Small intestine (tissue), 7 donors: ENCODE measurements around the gene PDCD1. TPM values are rescaled to one million over a fixed set of nuclear protein-coding genes. Genes with fewer than 3 reads are reported as not detected.
"Not testable (repeated sequence)": the region's sequence is repeated elsewhere in the genome, so short reads cannot be mapped to it uniquely, and the experiment has no call there.

Source experiments
- DNase-seq, 2 donors: peaks; one replicate each; pipeline versions ENCODE4 v3.0.0 to v3.0.0-alpha.2; 2013
- FAIRE-seq: peaks from 2 replicates; lab custom pipeline; 2012; peaks lifted over from hg19 to GRCh38; lab: Jason Lieb, UNC
- H3K27ac ChIP-seq, 3 donors: one replicate each; pipeline ENCODE4 v1.5.1; 2013; ENCODE audit warnings: low read length in 2 of 3, mild to moderate bottlenecking in 2 of 3, control low read depth in 1 of 3, inconsistent platforms in 1 of 3, low read depth in 1 of 3, moderate library complexity in 1 of 3
- H3K27me3 ChIP-seq, 3 donors: one replicate each; pipeline ENCODE4 v1.6.1; 2013; ENCODE audit warnings: low read length in 3 of 3, inconsistent platforms in 1 of 3; ENCODE audit not compliant: control insufficient read depth in 3 of 3, insufficient read depth in 3 of 3
- H3K36me3 ChIP-seq, 3 donors: one replicate each; pipeline ENCODE4 v1.6.1; 2013; ENCODE audit warnings: low read length in 3 of 3, inconsistent platforms in 1 of 3, low read depth in 1 of 3, mild to moderate bottlenecking in 1 of 3, moderate library complexity in 1 of 3; ENCODE audit not compliant: control insufficient read depth in 3 of 3, insufficient read depth in 2 of 3
- H3K4me1 ChIP-seq, 3 donors: one replicate each; pipeline ENCODE4 v1.6.1; 2013; ENCODE audit warnings: low read length in 2 of 3, inconsistent platforms in 1 of 3, low read depth in 1 of 3, mild to moderate bottlenecking in 1 of 3, moderate library complexity in 1 of 3; ENCODE audit not compliant: control insufficient read depth in 3 of 3, insufficient read depth in 2 of 3
- H3K4me3 ChIP-seq, 3 donors: one replicate each; pipeline ENCODE4 v1.5.1; 2013; ENCODE audit warnings: low read length in 3 of 3, control low read depth in 1 of 3, inconsistent platforms in 1 of 3, low read depth in 1 of 3, mild to moderate bottlenecking in 1 of 3, moderate library complexity in 1 of 3
- H3K9me3 ChIP-seq, 2 donors: one replicate each; pipeline ENCODE4 v1.6.1; 2013; ENCODE audit warnings: low read depth in 1 of 2, low read length in 1 of 2; ENCODE audit not compliant: control insufficient read depth in 2 of 2, insufficient read depth in 1 of 2
- WGBS, 3 donors: extraction: QIAGEN DNeasy Blood & Tissue Kit; methylation state at CpG; one replicate each; pipeline ENCODE4 v1.1.7; 2013; 5-methylcytosine and 5-hydroxymethylcytosine counted together
- polyA plus RNA-seq, 4 donors: library from polyadenylated mRNA; stranded (reverse) in 3 of 4; unstranded in 1 of 4; fragments of 200-250 nt in 3 of 4; fragments of 120-200 nt in 1 of 4; gene quantifications; one replicate each; pipeline versions ENCODE4 v1.2.1 to v1.2.3, GENCODE V29; 2013
- donor health status: healthy with polysubstance abuse.
- donor health status: control.
- donor health status: control.
- donor health status: Bipolar disorder and iron deficiency.
- donor health status: healthy.

PDCD1 gene
- polyA plus RNA-seq, 4 donors, result 0.27 to 1.2 (median 0.27) TPM; not detected in 1

DNA sequence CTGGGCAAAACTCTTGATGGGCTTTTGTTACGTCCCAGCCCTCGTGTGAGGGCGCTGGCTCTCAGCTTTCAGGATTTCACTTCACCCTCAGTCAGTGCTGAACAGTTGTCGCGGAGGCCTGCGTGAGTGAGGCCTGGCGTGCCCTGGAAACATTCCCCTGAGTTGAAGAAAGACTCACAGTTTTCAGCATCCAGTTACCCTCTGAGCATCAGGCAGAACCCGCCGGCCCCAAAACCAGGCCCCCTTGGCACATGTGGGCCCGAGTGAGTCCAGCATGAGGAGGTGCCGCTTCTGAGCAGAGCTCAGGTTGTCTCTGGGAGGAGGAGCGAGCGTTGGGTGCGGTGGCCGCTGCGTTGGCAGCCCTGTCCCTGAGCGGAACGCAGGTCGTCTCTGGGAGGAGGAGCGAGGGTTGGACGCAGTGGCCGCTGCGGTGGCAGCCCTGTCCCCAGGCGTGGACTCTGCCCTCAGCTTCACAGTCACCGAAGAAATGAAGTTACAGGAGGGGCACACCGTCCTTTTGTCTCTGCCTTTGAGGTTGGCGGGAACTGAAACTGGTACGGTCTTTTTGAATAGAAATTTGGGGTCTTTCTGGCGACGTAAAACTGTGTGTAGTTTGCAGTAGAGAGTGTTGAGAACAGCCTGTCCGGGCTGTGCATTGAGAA is 49.8 kb downstream of the PDCD1 start, which contains the start of gene NEU4:
Gene NEU4, plus strand, starts transcription at position 473 of the 662 bp plus-strand sequence. CDS start 5,292 bp downstream, outside the sequence.
- peak within 1 kb of the TSS in 1 of 3 donors; percentile 71 for H3K4me3 ChIP-seq

DNA sequence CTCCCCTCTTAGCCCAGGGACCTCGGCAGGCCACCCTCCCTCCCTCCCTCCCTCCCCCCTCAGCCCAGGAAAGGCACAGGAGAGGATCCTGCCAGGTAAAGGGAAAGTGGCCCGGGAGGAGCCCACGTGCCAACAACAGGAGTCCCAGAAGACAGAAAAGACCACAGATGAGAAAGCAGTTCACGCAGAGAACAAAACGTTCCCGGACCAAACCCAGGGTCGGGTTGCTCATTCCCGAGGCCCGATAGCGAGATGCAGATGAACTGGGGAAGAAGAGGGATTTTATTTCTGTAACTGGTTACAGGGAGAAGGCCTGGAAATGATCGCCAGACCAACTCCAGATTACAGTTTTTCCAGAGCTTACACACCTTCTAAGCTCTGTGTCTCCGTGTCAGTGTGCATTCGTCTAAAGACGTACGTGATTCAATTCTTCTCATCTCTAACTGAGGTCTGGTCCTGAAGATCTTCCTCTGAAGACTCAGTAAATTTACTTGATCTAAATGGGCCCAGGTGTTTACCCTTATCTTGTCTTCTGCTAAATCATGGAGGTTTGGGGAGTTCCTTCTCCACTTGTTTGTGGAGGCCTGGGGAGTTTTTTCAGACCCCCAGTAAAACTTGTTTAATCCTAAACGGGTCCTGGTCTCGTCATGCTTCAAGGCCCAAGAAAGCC is 50.5 kb downstream of the PDCD1 start:
- WGBS, 3 donors, result 75 to 81% (median 81%) methylated on average over 16 to 17 of the region's 17 CpGs
- DNase-seq, result no peak
- no peaks in the 10 kb centered on the region for H3K9me3 ChIP-seq
- peaks cover 0 to 17% (median 0%) of the 10 kb centered on the region in 3 donors for H3K4me1 ChIP-seq
- no peak for FAIRE-seq
- H3K27me3 ChIP-seq, result peaks cover 0 to 15% (median 5%) of the 10 kb centered on the region in 3 donors
- no peaks in the 10 kb centered on the region for H3K36me3 ChIP-seq
- peak overlapping the region in 1 of 3 donors; percentile 69 for H3K27ac ChIP-seq
- no peak overlapping the region for H3K4me3 ChIP-seq

More for the DNA sequence above, 49.8 kb downstream of the PDCD1 start, which contains the start of gene NEU4:
- DNase-seq (peak; percentile 65 to 92), FAIRE-seq (no peak)
- Histone ChIP-seq H3K36me3 (no peaks in the 10 kb centered on the region), H3K4me1 (peaks cover 0 to 15% (median 0%) of the 10 kb centered on the region in 3 donors), H3K27ac (peak within 1 kb of the TSS in 1 of 3 donors; percentile 69), H3K9me3 (no peaks in the 10 kb centered on the region), H3K27me3 (peaks cover 0 to 11% (median 5%) of the 10 kb centered on the region in 3 donors)
- 26 to 72% (median 47%) methylated on average over 30 to 31 of the region's 31 CpGs for WGBS, 3 donors

DNA sequence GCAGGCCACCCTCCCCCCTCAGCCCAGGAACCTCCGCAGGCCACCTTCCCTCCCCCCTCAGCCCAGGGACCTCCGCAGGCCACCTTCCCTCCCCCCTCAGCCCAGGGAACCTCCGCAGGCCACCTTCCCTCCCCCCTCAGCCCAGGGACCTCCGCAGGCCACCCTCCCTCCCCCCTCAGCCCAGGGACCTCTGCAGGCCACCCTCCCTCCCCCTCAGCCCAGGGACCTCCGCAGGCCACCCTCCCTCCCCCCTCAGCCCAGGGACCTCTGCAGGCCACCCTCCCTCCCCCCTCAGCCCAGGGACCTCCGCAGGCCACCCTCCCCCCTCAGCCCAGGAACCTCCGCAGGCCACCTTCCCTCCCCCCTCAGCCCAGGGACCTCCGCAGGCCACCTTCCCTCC is 52.5 kb downstream of the PDCD1 start:
- H3K27ac ChIP-seq, DNase-seq, FAIRE-seq, H3K4me3 ChIP-seq, H3K9me3 ChIP-seq, H3K36me3 ChIP-seq: not testable (repeated sequence)
- H3K27me3 ChIP-seq, result peaks cover 3 to 28% (median 5%) of the 10 kb centered on the region in 3 donors
- WGBS, 3 donors, result 20 to 29% methylated on average over 1 to 3 of the region's 8 CpGs; no CpG with 5 or more reads in 1 of the 3 donors
- H3K4me1 ChIP-seq, result peaks cover 0 to 17% (median 0%) of the 10 kb centered on the region in 3 donors

DNA sequence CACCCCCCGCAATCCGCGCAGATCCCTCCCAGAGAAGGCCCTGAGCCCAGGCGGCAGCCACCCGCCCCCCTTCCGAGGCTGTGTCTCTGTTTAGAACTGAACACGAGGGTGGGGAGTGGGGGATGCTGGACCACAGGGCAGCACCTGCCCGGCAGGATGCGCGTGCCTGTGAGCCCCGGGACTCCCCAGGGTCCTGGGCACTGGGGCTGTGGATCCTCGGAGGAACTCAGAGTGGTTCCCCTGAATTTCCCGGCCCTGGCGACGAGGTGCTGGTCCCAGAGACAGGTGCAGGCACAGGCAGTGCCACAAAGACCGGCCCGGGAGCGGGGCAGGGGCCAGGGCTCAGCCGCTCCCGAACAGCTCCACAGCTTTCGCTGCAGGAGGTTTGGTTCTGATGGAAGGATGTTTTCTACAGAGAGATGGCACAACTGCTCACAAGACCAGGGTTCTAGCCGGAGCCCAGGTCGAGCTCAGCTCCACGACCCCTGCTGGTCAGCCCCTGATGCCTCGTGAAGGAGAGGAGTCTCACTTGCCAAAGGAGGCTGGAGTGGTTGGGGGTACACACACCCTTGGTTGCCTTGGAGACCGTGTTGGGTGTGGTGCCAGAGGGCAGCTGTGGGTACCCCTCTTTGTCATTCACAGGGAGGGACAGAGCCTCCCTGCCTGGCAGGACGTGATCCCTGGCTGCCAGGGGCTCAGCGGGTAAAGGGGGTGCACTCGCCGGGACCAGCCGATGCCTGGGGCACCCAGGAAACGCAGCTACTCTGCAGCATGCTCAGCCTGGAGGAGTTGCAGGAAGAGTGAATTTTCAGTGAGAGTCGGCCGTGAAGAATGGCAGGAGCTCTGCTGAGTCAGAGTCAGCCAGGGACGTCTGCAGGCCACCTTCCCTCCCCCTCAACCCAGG is 54.1 kb downstream of the PDCD1 start:
- FAIRE-seq, result no peak
- no peak for DNase-seq
- no peak overlapping the region for H3K27ac ChIP-seq
- no peaks in the 10 kb centered on the region for H3K36me3 ChIP-seq
- peak overlapping the region in 2 of 3 donors; percentile 15 to 50 for H3K4me3 ChIP-seq
- 11 to 14% (median 13%) methylated on average over 35 of the region's 35 CpGs for WGBS, 3 donors
- H3K27me3 ChIP-seq, result peaks cover 3 to 28% (median 5%) of the 10 kb centered on the region in 3 donors
- peaks cover 0 to 17% (median 0%) of the 10 kb centered on the region in 3 donors for H3K4me1 ChIP-seq
- H3K9me3 ChIP-seq, result no peaks in the 10 kb centered on the region

DNA sequence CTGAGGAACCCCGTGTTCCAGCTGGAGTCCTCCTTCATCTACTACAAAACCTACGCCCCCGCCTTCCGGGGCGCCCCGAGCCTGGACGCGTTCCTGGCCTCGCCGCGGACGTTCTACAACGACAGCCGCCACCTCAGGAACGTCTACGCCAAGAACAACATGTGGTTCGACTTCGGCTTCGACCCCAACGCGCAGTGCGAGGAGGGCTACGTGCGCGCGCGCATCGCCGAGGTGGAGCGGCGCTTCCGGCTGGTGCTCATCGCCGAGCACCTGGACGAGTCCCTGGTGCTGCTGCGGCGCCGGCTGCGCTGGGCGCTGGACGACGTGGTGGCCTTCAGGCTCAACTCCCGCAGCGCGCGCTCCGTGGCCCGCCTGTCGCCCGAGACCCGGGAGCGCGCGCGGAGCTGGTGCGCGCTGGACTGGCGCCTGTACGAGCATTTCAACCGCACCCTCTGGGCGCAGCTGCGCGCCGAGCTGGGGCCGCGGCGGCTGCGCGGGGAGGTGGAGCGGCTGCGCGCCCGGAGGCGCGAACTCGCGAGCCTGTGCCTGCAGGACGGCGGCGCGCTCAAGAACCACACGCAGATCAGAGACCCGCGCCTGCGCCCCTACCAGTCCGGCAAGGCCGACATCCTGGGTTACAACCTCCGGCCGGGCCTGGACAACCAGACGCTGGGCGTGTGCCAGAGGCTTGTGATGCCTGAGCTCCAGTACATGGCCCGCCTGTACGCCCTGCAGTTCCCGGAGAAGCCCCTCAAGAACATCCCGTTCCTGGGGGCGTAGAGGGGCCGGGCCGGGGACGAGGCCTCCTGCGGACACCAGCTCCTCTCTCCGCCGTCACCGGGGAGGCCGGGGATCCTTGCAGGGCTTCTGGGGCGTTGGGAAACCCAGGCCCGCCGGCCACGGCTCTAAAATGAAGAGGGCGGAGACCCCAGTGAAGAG is 55.0 kb downstream of the PDCD1 start:
- no peaks in the 10 kb centered on the region for H3K9me3 ChIP-seq
- WGBS, 3 donors, result 1 to 2% (median 1%) methylated on average over 90 to 109 of the region's 109 CpGs
- peaks cover 3 to 28% (median 5%) of the 10 kb centered on the region in 3 donors for H3K27me3 ChIP-seq
- H3K36me3 ChIP-seq, result no peaks in the 10 kb centered on the region
- DNase-seq (peak; percentile 50 to 65), FAIRE-seq (no peak)
- peak overlapping the region in 2 of 3 donors; percentile 15 to 50 for H3K4me3 ChIP-seq
- no peak overlapping the region for H3K27ac ChIP-seq
- peaks cover 0 to 12% (median 0%) of the 10 kb centered on the region in 3 donors for H3K4me1 ChIP-seq

DNA sequence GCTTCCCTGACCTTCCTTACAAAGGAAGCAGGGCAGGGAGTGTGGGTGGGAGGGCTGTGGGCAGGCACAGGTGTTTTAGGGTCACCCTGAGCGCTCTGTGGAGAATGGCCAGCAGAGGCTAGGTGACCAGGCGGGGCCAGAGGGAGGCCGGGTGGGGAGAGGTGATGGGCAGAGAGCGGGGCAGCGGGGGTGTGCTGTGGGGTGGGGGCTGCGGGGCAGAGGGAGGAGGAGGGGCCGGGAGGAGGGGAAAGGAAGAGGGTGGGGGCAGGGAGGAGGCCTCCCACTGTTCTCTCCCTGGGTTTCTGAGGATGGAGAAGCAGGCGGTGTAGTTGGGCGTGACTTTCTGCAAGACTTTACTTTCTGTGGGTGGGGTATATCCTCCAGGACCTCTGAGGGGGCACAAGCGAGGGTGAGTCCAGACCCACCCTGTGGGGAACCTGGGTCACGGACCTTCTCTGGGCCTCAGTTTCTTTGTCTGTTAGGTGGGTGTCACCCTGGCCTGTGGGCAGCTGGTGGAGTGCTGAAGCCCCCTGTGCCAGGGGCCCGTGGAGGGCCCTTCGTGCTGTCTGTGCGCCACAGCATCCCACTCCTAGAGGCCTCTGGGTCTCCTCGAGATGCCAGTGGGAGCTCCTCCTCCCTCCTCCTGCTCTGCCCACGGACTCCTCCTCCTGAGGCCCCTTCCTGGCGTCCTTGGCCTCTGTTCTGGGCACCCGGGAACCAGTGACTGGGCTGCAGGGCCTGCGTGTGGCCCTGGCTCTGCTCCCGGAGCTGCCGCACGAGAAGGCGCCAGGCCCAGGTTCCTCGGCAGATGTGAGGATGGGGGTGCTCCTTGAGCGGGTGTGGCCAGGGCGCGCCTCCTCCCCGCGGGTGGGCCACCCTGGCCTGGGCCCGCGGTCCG is 56.0 kb downstream of the PDCD1 start:
- Histone ChIP-seq H3K36me3 (no peaks in the 10 kb centered on the region), H3K27me3 (peaks cover 3 to 28% (median 5%) of the 10 kb centered on the region in 3 donors), H3K4me1 (peaks cover 0 to 12% (median 0%) of the 10 kb centered on the region in 3 donors), H3K27ac (no peak overlapping the region), H3K9me3 (no peaks in the 10 kb centered on the region), H3K4me3 (peak overlapping the region in 1 of 3 donors; percentile 50)
- DNase-seq (no peak), FAIRE-seq (no peak)
- 31 to 57% (median 45%) methylated on average over 25 to 32 of the region's 32 CpGs for WGBS, 3 donors
